Gastroesophageal sphincter (tissue), 3 donors: ENCODE measurements around the gene BANF2.

Experiments used
- EP300 ChIP-seq: sonication (generic); formaldehyde crosslinking; IDR thresholded peaks from one replicate; pipeline ENCODE4 v1.6.1; 2017; ENCODE audit warnings: antibody characterized with exemption, mild to moderate bottlenecking
- POLR2A ChIP-seq, 2 donors: fragments of 450-650 bp; IDR thresholded peaks; one replicate each; pipeline ENCODE4 v1.6.1; 2017; ENCODE audit warnings: antibody characterized with exemption in 2 of 2, mild to moderate bottlenecking in 2 of 2, moderate library complexity in 1 of 2
- POLR2AphosphoS5 ChIP-seq: sonication (generic); formaldehyde crosslinking; IDR thresholded peaks from one replicate; pipeline ENCODE4 v1.6.1; 2017; ENCODE audit warnings: antibody characterized with exemption
- TF ChIP-seq, protein P1 (sequence below), 4 experiments: fragments of 200-600 bp in 2 of 4; fragments of 450-650 bp in 2 of 4; sonication (generic) in 1 of 4; IDR thresholded peaks; one replicate each; pipeline ENCODE4 v1.5.1; 2017 to 2019; ENCODE audit warnings: antibody characterized with exemption in 4 of 4, mild to moderate bottlenecking in 2 of 4, moderate library complexity in 2 of 4

- no peak for TF ChIP-seq EP300
- TF ChIP-seq POLR2A (IDR thresholded peaks at IDR 0.05) = no peak
- TF ChIP-seq, protein P1, sequence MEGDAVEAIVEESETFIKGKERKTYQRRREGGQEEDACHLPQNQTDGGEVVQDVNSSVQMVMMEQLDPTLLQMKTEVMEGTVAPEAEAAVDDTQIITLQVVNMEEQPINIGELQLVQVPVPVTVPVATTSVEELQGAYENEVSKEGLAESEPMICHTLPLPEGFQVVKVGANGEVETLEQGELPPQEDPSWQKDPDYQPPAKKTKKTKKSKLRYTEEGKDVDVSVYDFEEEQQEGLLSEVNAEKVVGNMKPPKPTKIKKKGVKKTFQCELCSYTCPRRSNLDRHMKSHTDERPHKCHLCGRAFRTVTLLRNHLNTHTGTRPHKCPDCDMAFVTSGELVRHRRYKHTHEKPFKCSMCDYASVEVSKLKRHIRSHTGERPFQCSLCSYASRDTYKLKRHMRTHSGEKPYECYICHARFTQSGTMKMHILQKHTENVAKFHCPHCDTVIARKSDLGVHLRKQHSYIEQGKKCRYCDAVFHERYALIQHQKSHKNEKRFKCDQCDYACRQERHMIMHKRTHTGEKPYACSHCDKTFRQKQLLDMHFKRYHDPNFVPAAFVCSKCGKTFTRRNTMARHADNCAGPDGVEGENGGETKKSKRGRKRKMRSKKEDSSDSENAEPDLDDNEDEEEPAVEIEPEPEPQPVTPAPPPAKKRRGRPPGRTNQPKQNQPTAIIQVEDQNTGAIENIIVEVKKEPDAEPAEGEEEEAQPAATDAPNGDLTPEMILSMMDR (IDR thresholded peaks at IDR 0.05) = no peak
- TF ChIP-seq POLR2AphosphoS5 = no peak
Observed at GRCh38 chr20:17765017-17765416, 65.3 kb downstream of the BANF2 start.
